Dermis microvascular lymphatic vessel endothelial cell (primary cell): ENCODE results near the gene TTC7B. TPM values are rescaled to one million over a fixed set of nuclear protein-coding genes. Genes with fewer than 3 reads are reported as not detected.

ENCODE experiments used
- DNase-seq, 2 donors: peaks; one replicate each; pipeline versions ENCODE4 v3.0.0 to v3.0.0-alpha.2; 2010; ENCODE audit warnings: low read depth in 2 of 2
- total RNA-seq: library from RNA; depleted of rRNA; stranded (reverse); fragments of >200 nt; gene quantifications from 2 replicates; pipeline ENCODE4 v1.2.1, GENCODE V29; 2014

The TTC7B gene
- total RNA-seq, 1 donor from 2014 or later, result 13.9 TPM

GRCh38 chr14:90561920-90562319 is 254.3 kb downstream of the TTC7B start:
- DNase-seq, result no peak

- no peak for DNase-seq
These were observed 255.2 kb downstream of the TTC7B start for GRCh38 chr14:90560991-90561390.

- DNase-seq, result no peak
These were observed 255.7 kb downstream of the TTC7B start for GRCh38 chr14:90560558-90560957.

GRCh38 chr14:90559811-90560492 is 256.3 kb downstream of the TTC7B start:
- no peak for DNase-seq

- DNase-seq, result no peak
These were observed 257.1 kb downstream of the TTC7B start for GRCh38 chr14:90558983-90559590.

GRCh38 chr14:90558041-90558982 is 257.9 kb downstream of the TTC7B start:
- peak in 1 of 2 donors; percentile 61 for DNase-seq

GRCh38 chr14:90557516-90557915 is 258.7 kb downstream of the TTC7B start:
- no peak for DNase-seq

GRCh38 chr14:90556666-90557450 is 259.4 kb downstream of the TTC7B start:
- no peak for DNase-seq

- DNase-seq, result peak in 1 of 2 donors; percentile 18
These were observed 260.2 kb downstream of the TTC7B start for GRCh38 chr14:90556012-90556477.

GRCh38 chr14:90555126-90556011 is 260.9 kb downstream of the TTC7B start:
- DNase-seq, result no peak

- no peak for DNase-seq
These were observed 261.9 kb downstream of the TTC7B start for GRCh38 chr14:90554341-90554740.

- DNase-seq, result no peak
These were observed 262.3 kb downstream of the TTC7B start for GRCh38 chr14:90553921-90554336.

GRCh38 chr14:90553298-90553920 is 262.8 kb downstream of the TTC7B start:
- no peak for DNase-seq

- no peak for DNase-seq
These were observed 263.5 kb downstream of the TTC7B start for GRCh38 chr14:90552465-90553297.

GRCh38 chr14:90551733-90552464 is 264.3 kb downstream of the TTC7B start:
- DNase-seq, result no peak

GRCh38 chr14:90551070-90551704 is 265.0 kb downstream of the TTC7B start:
- no peak for DNase-seq

GRCh38 chr14:90549794-90550641 is 266.2 kb downstream of the TTC7B start:
- no peak for DNase-seq
